ENCODE measurements around the gene NR6A1.

Gene NR6A1

DNA sequence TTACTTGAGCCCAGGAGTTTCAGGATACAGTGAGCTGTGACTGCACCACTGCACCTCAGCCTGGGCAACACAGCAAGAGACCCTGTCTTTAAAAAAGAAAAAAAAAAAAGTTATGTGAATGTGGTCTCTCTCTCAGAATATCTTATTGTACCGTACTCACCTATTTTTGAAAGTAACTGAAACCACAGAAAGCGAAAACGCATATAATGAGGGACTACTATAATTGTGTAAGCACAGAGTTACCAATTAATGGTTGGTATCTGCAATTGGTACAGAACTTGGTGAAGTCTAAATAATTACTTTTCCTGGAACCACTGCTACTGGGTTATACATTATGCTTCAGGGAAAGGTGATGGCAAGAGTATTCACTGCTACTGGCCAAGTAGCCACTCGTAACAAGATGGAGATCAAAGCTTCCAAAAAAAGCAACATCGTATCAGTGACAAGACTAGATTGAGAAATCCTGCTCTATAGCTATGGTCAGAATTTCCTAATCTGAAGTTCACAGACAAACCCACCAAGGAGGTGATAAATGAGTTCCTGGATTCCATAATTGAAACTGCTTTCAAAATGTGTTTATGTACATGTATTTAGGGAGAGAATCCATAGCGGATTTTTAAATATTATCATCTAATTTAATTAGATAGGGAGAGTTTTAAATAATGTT, 82.7 kb downstream of the NR6A1 start:
- DNase-seq (ENCODE audit: low spot score), result no peak

DNA sequence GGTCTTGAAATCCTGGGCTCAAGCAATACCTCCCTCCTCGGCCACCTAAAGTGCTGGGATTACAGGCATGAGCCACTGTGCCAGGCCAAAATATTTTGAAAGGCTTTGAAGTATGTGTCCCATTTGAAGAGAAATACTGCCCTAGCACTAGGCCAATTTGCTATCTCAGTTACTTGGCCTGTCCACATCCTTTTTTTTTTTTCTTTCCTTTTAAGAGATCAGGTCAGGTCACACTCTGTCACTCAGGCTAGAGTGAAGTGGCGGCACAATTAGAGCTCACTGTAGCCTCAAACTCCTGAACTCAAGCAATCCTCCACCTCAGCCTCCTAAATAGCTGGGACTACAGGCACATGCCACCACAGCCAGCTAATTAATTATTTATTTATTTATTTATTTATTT, 84.2 kb downstream of the NR6A1 start:
- DNase-seq (ENCODE audit: low spot score), result no peak

DNA sequence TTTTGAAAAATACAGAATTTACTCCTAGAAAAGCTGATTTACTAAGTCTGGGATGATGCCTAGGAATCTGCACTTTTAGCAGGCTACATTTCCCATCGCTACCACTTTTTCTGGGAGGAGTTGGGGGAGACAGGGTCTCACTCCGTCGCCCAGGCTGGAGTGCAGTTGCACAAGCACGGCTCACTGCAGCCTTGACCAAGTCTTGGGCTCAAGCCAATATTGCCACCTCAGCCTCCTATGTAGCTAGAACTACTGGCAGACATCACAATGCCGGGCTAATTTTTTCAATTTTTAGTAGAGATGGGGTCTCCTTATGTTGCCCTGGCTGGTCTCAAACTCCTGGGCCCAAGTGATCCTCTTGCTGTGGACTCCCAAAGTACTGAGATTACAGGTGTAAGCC, 85.9 kb downstream of the NR6A1 start:
- DNase-seq (ENCODE audit: low spot score), result no peak

DNA sequence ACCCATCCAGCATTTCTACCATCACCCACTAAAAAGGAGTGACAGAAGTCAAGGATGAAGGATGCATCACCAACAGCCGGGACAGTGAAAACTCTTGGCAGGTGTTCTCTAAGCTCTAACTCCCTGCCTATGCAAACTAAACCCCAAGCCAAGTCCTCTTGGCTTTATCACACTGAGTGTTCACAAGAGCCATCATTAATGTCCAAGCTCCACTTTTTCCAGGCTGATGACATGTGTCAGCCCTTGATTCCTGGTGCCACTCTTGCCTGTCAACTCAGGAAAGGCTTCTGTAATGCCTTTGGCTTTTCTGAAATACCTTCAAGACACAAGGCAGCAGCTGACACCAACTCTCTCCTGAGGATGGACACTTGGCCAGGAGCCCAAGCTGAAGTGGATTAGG, 86.9 kb downstream of the NR6A1 start:
- peak; percentile 50 for DNase-seq (ENCODE audit: low spot score)

DNA sequence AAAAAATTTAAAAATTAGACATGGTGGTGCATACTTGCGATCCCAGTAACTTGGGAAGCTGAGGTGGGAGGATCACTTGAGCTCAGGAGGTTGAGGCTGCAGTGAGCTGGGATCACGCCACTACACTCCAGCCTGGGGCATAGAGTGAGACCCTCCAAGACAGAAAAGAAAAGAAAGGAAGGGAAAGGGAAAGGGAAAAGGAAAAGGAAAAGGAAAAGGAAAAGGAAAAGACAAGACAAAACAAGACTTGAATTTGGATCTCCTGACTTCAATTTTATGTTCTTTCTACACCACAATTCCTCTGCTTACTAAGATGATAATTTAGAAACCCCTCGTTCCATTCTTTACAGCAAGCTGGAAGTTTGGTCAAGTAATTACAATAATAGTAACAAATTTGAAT, 88.1 kb downstream of the NR6A1 start:
- DNase-seq (ENCODE audit: low spot score), result no peak

DNA sequence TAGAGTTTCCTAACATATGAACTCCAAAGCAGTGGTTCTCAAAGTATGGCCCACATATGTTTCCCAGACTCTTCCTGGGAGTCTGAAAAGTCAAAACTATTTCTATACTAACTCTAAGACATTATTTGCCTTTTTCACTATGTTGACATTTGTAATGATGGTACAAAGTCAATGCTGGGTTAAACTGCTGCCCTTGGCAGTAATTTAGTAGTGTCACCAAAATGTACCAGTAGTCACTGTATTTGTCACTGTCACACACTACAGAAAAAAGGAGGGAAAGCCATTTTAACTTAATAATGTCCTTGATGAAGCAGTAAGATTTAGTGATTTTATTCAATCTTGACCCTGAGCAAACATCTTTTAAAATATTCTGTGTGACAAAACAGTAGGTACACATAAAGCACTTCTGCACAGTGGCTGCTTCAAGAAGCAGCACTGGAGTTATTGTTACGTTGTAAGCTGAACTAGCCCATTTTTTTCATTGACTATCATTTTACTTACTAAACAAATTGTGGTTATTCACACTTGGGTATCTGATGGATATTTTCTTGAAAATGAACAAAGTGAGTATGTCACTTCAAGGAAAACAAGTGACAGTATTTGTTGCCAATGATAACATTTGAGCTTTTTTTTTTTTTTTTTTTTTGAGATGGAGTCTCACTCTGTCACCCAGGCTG, 90.3 kb downstream of the NR6A1 start:
- DNase-seq (ENCODE audit: low spot score), result no peak

DNA sequence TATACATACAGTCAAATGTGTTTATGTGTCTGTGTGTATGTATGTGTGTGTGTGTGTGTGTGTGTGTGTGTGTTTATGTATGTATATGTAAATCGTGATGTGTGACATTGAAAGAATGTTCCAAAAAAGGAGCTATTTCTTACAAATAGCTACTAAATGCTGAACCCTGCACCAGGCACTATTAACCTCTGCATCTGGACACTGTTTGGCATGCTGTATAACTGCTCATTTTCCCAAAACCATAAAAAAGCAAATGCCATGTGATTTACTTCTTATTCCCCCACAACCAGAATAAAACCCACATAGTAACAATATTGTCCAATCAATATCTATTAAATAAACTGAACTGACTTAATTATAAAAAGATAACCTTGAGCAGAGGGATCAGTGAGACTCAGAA, 91.1 kb downstream of the NR6A1 start:
- no peak for DNase-seq (ENCODE audit: low spot score)

DNA sequence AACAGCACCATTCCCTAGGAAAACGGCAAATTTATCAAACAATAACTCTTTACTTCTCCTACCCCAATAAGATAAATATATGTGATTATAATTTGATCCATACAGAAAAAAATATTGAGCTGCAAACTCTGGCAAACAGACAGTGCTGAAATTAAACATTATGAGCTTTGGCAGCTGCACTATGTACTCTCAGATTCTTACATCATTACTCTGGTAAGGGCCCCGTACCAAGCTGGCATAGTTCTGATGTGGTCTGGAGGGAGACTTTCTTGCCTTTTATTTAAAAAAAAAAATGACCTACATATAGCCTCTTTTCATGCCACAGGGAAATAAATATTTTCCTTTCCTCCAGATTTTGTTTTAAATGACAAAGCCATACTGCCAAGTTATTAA, 95.0 kb downstream of the NR6A1 start:
- DNase-seq (ENCODE audit: low spot score), result no peak

DNA sequence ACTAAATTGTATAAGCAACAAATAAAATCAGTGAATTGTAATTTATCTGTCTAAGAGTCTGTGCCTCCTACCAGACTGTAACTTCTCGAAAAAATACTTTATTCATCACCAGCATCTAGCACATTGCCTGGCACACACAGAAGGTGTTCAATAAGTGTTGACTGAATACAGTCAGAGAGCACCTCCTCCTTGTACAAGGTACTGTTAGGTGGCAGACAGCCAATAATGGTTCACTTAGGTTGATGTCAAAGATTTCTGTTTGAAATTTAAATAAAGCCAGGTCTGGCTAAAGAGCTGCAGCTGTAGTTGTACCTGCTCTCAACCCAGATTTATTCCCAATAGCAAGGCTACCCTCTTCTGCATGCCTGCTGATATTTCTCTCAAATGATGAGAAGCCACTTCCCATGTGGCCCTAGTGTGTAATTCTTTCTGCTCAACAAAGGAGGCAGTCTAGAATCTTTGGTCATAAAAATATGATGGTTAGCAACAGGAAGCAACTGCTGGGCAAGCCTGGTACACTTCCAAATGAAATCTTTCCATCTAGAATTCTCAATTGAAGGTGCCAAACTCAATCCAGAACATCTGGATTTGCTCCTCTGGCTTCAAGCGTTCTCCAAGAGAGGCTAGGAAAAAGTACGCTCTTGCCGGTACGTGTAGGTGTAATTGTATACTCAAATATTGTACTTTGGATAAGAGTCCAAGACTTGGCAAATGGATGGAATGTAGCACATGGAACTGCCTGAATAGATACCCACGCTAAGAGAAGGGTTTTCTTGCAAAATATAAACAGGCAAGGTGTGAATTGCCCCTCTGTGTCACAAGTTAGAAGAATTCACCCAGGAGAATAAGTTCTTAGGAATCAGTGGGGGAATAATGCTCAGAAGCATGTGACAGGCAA, 95.6 kb downstream of the NR6A1 start:
- DNase-seq (ENCODE audit: low spot score), result no peak

DNA sequence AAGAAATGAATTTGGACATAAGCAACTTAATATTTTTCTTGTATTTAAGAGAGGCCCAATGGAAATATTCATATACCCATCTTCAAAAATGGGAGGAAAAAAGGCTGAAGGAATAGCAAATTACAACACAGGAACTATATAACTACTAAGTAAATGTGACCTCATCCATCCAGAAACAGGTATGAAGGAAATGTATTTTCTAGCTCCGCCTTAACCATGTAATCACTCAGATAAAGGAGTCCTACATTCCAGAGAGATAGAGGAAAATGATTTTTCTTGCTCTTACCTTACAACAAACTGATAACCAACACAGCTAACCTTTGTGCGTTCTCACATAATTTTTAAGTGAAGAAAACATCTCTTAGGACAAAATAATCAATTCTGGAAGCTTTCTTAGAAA, 96.5 kb downstream of the NR6A1 start:
- DNase-seq (ENCODE audit: low spot score), result no peak

DNA sequence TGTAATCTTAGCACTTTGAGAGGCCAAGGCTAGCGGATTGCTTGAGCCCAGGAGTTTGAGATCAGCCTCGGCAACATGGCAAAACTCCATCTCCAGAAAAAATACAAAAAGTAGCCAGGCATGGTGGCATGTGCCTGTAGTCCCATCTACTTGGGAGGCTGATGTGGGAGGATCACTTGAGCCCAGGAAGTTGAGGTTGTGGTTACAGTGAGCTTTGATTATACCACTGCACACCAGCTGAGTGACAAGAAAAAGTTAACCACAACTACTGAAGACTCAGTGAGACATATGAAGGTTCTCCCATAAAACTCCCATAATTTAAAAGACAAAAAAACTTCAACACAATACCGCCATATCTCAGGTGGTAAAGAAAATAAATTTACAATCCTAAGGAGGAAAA, 98.0 kb downstream of the NR6A1 start:
- no peak for DNase-seq (ENCODE audit: low spot score)

DNA sequence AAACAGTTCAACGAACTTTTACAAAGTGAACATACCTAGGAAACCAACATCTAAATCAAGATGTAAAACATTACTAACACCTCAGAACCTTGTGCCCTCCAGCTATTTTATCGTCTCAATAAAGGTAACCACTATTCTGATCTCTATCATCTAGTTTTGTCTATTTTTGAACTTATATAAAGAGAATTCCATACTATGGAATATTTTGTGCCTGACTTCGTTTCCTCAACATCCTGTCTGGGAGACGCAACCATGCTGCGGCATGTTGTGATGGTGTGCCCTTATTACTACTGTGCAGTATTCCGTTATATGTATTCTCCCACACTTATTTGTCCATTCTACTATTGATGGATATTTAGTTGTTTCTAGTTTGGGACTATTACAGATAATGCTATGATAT, 99.2 kb downstream of the NR6A1 start:
- no peak for DNase-seq (ENCODE audit: low spot score)

DNA sequence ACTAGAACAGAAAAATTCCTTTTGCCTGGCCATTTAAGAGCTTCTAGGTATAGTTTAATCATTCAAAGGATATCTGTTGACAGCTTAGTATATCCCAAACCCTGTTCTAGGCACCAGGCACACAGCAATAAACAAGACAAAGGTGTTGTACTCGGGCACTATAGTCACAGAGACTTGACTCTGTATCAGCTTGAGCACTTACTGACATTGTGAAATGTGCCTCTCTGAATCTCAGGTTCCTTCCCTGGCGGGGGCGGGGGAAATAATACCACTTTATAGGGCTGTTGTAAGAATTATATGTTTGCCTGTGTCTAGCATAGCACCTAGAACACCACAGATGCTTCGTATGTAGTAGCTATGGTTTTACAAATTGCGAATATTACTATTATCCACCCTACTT, 104.5 kb downstream of the NR6A1 start:
- DNase-seq (ENCODE audit: low spot score), result no peak

DNA sequence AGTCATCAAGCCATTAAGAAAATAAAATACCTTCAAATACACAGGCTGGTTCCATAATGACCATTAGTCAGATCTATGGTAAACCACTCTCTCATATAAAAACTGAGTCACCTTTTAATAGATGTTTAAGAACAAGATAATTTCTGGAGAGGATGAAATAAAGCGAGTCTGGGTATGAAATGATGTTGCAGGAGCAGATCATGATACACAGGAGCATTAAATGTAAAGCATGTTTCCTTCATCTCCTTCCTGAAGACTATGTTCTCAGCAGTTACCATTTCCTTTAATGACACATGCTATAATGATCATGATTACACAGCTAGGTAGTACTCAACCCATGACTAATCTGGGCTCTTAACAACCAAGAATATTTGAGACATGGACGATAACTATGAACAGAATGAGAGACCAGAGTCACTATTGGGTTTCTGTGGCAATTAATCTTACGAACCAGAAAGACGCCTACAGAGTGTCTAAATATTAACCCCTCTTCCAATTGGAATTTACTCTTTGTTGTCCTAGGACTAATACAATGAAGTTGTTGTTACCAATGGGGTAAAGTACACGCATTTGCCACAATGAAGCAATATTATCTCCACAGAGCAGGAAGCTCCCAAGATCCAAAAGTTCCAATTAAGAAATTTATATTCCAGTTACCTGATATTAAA, 105.6 kb downstream of the NR6A1 start:
- no peak for DNase-seq (ENCODE audit: low spot score)

DNA sequence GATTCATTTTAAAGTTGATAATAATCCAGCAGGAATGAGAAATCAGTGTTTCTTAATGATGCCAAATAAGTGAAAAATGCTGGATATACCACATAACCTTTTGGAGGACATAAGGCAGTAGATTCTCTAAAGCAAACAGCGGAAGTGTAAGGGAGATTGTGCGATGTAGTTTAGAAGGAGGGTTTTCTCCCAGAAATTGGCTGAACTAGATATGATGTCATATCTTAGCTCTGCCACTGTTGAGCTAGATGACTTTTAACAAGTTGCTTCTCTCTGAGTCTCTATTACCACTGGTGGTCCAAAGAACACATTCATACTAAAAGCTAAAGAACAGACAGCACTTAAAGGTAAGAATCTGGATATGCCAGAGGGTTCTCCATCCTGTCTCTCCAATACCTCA, 107.0 kb downstream of the NR6A1 start:
- DNase-seq (ENCODE audit: low spot score), result no peak

DNA sequence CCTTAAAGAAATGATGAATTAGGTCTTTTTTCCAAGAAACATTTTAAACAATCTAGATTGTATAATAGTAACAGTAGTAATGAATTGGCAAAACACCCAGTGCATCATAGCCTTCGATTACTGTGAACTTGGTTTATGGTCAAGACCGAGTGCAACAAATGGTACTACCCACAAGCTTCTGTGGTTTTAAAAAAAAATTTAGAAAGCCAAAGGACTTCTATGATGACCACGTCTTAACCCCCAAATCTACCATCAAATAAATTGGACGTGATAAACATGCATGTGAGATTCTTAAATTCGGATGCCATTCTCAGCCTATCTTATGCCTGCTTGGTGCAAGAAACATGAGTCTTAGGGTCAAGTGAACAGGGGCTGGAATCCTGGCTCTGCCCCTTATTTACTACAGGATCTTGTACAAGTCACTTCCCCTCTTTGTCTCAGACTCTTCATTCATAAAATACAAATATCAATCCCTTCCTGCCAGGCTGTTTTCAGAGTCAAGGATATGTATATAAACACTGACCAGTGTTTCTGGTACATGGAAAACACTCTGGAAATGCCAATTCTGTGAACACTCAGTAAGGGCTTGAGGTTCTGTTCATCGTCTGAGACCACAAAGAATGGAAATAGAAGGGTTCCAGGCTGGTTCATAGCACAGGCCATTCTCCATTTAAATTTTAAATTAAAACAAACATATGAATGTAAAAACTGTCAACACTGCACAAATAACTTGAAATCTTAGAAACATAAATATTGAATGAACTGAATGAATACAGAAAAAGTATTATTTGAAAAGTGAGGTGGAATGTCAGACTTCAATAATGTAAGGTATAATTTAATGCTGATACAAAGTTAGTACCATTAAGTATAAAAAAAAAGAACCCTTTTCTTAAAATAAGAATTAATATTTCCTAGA, 107.8 kb downstream of the NR6A1 start:
- DNase-seq (ENCODE audit: low spot score), result no peak

DNA sequence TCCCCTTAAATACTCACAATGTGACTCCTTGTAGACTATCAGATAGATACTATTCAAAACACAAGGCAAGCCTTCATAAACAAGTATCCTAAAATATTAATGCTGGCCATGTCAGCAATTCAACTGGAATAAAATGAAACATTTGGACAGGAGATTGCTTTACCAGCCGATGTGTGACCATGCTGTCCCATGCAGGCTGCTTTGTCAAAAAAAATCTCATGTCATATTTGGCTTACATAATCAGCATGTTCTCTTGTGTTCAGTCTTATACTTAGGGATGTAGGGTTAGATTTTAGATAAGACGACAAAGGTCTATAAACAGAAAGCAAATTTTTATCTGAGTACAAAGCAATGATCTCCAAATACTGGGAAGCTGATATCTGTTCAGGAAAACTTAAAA, 108.5 kb downstream of the NR6A1 start:
- no peak for DNase-seq (ENCODE audit: low spot score)

DNA sequence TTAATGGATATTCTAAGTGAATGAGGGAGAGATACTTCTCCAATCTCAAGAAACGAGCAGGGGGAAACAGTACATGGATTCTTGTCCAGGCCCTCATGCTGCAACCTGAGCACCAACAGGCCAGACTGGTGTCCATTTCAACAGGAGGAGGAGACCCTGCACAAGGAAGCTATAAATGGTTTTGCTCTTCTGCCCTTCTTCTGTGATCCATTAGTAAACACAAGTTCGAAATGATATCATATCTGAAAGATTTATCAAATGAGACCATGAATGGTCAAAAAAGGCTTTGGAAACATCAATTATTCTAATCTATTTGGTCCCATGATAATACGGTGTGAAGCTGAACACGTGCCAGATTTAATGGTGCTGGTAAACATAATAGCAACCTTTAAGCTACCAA, 109.8 kb downstream of the NR6A1 start:
- no peak for DNase-seq (ENCODE audit: low spot score)

DNA sequence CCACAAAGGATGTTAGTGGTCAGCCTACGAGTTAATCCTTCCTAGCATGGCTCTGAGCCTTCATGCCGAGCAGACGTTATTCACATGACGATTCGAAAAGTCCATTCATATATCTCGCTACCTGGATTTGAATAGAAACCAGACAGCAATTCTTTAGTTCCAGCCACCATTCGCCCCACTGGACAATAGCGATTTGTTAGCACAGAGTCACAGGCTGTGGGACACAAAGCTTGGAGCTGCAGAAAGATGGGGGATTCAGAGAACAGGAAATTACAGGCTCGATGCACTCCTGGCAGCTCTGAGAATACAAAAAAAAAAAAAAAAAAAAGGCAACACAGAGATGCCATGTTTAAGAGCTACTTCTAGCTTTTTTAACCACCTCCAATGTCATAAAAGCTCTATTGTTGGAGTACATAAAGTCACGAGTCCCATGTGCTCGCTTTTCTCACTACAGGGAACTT, 110.7 kb downstream of the NR6A1 start:
- DNase-seq (ENCODE audit: low spot score), result peak; percentile 32

DNA sequence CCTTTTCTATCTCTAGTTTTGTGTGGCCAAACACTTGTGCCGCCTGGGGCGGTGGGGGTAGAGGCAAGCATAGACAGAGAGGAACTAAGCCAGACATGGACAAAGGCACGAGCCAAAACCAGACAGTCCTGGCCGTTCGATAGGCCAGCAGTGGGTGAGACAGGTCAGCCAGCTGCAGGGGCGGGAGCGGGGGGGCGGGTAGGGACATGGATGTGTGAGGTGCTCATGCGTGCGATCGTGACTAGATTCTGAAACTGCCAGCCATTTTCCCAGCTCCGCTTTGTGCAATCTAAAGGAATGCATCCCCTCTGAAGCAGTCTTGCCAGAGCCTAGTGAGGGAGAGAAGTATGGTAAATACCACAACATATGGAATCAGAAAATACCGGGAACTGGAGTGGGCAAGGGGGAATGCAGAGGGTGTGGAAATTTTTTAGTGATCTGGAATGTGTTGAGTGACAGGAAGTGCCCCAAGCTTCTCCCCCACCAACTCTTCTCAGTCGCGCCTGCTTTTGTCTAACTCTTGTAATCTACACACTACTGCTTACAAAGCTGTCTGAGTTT, 111.9 kb downstream of the NR6A1 start:
- DNase-seq (ENCODE audit: low spot score), result peak; percentile 66
